Common myeloid progenitor, CD34-positive (primary cell): ENCODE measurements around the gene SRSF5.

Source experiments
- CTCF ChIA-PET: fragments of 350-600 bp; sonication (Branson Sonifier 250); formaldehyde crosslinking; loops from one replicate; lab custom pipeline; 2021; ENCODE audit warnings: antibody characterized with exemption; lab: Charles Lee
- POLR2A ChIA-PET: fragments of 350-600 bp; sonication (Branson Sonifier 250); formaldehyde crosslinking; loops from one replicate; lab custom pipeline; 2021; ENCODE audit warnings: antibody characterized with exemption; lab: Charles Lee
- DNase-seq, 3 donors: peaks; one replicate each; pipeline versions ENCODE4 v3.0.0 to v3.0.0-alpha.2; 2013
- H3K27ac ChIP-seq, 2 experiments: 1 replicate in 1 of 2; 2 replicates in 1 of 2; pipeline ENCODE4 v1.7.0; 2013; ENCODE audit warnings: inconsistent platforms in 2 of 2, low read length in 2 of 2, mild to moderate bottlenecking in 2 of 2, low read depth in 1 of 2, moderate library complexity in 1 of 2; ENCODE audit not compliant: severe bottlenecking in 2 of 2, insufficient read depth in 1 of 2, poor library complexity in 1 of 2
- H3K27me3 ChIP-seq, 5 experiments: replicated peaks in 2 of 5; 1 replicate in 3 of 5; 2 replicates in 2 of 5; pipeline versions ENCODE4 v1.6.1 to v1.7.0; 2013; ENCODE audit warnings: low read length in 4 of 5, mild to moderate bottlenecking in 2 of 5, moderate library complexity in 2 of 5, inconsistent platforms in 1 of 5; ENCODE audit not compliant: insufficient read depth in 5 of 5, control insufficient read depth in 4 of 5
- H3K36me3 ChIP-seq, 4 experiments: 1 replicate in 2 of 4; 2 replicates in 2 of 4; pipeline versions ENCODE4 v1.6.1 to v1.7.0; 2013; ENCODE audit warnings: low read length in 3 of 4, control low read depth in 1 of 4, mild to moderate bottlenecking in 1 of 4; ENCODE audit not compliant: control insufficient read depth in 4 of 4, insufficient read depth in 4 of 4
- H3K4me1 ChIP-seq, 4 experiments: 1 replicate in 3 of 4; 2 replicates in 1 of 4; pipeline versions ENCODE4 v1.6.1 to v1.7.1; 2013; ENCODE audit warnings: low read length in 3 of 4, mild to moderate bottlenecking in 3 of 4, control low read depth in 1 of 4, inconsistent platforms in 1 of 4, moderate library complexity in 1 of 4; ENCODE audit not compliant: control insufficient read depth in 4 of 4, insufficient read depth in 4 of 4; ENCODE audit errors: control extremely low read depth in 1 of 4
- H3K4me3 ChIP-seq, 7 experiments: 1 replicate in 4 of 7; 2 replicates in 3 of 7; pipeline versions ENCODE4 v1.5.1 to v1.7.0; 2013; ENCODE audit warnings: mild to moderate bottlenecking in 7 of 7, low read length in 6 of 7, moderate library complexity in 6 of 7, inconsistent platforms in 2 of 7, low read depth in 2 of 7, control low read depth in 1 of 7; ENCODE audit not compliant: insufficient read depth in 4 of 7, control insufficient read depth in 1 of 7; ENCODE audit errors: extremely low read depth in 1 of 7
- H3K9me3 ChIP-seq, 5 experiments: 1 replicate in 4 of 5; 2 replicates in 1 of 5; pipeline versions ENCODE4 v1.6.1 to v1.7.1; 2013; ENCODE audit warnings: low read length in 4 of 5, mild to moderate bottlenecking in 2 of 5, inconsistent platforms in 1 of 5, low read depth in 1 of 5, moderate library complexity in 1 of 5; ENCODE audit not compliant: control insufficient read depth in 4 of 5, insufficient read depth in 2 of 5; ENCODE audit errors: control extremely low read depth in 1 of 5
- WGBS: methylation state at CpG from one replicate; pipeline ENCODE4 v1.1.5; 2013; ENCODE audit not compliant: insufficient coverage; 5-methylcytosine and 5-hydroxymethylcytosine counted together

SRSF5 gene

DNA sequence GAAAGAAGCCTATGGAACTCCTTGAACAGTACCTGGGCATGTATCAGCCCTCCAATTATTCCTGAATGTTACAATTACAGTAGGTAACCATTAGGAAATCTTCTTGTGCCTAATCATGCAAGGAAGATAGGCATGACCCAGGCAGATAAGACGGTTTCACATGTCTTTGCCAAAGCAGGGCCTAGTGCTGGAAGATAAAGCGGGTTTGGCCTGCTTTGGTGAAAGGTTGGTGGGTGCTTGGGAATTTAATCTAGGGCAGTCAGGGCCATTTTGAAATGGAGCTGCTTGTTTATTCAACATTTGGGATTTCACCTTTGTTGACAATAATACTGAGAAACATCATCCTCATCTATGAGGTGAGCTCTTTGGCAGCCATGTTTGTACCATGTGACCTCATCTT lies 12.5 kb upstream of the SRSF5 start:
- WGBS, result 80% methylated on average over 1 of the region's 2 CpGs
- Histone ChIP-seq H3K9me3 (no peaks in the 10 kb centered on the region), H3K4me1 (peaks cover 0 to 13% (median 0%) of the 10 kb centered on the region in 4 experiments), H3K27me3 (no peaks in the 10 kb centered on the region), H3K36me3 (no peaks in the 10 kb centered on the region), H3K4me3 (no peak overlapping the region), H3K27ac (no peak overlapping the region)
- POLR2A ChIA-PET, result no interaction called here
- CTCF ChIA-PET, result interaction anchor here (1.0 to 1.9 kb wide), 2 partner anchors 12 to 148 kb away, joined by 4 to 5 read pairs; partner anchors contain the start of gene SRSF5
- DNase-seq, result no peak

DNA sequence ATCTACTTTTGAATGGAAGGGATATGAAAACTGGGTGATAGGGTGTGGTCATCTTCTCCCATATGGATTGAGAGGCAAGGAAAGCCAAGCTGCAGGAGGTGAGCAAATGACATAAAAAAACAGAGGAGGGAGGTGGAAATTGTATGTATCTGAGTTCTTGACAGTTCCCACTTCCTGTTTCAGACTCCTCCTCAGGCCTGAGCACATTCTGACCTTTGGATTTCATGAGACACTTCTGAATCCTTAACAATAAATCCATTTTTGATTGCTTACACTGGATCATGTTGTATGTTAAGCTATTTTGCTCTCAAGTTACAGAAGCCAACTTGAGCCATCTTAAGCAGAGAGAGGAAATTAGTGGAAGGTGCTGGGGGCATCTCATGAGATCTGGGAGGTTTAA lies 11.6 kb upstream of the SRSF5 start:
- ChIA-PET POLR2A (no interaction called here), CTCF (interaction anchor here (0.5 to 1.9 kb wide), 4 partner anchors 10 to 785 kb away, joined by 3 to 5 read pairs (median 4); partner anchors contain the start of gene SRSF5)
- no peak overlapping the region for H3K4me3 ChIP-seq
- H3K36me3 ChIP-seq, result no peaks in the 10 kb centered on the region
- H3K27me3 ChIP-seq, result no peaks in the 10 kb centered on the region
- no peaks in the 10 kb centered on the region for H3K9me3 ChIP-seq
- peaks cover 0 to 13% (median under 1%) of the 10 kb centered on the region in 4 experiments for H3K4me1 ChIP-seq
- no peak overlapping the region for H3K27ac ChIP-seq
- no peak for DNase-seq

DNA sequence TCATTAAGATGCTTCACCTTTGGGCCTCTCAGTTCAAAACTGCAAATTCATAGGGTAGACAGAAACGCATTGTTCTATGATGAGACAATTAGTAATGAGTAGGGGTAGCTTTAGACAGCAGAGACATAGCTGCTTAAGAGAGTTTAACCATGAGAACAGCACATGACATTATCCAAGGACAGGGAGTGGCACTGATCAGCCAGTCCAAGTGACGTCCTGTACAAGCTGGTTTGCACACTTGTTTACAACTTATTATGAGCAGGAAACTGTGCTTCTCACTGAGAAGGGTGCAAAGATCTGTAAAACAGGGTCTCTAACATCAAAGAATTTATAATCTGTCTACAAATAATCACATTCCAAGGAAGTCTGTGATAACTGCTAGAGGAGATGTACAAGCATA lies 11.2 kb upstream of the SRSF5 start:
- ChIA-PET POLR2A (no interaction called here), CTCF (interaction anchor here (0.5 to 1.3 kb wide), 2 partner anchors 10 to 785 kb away, joined by 3 read pairs; no protein-coding TSS in a partner anchor)
- no peak for DNase-seq
- Histone ChIP-seq H3K36me3 (no peaks in the 10 kb centered on the region), H3K9me3 (no peaks in the 10 kb centered on the region), H3K4me1 (peaks cover 2 to 17% (median 4%) of the 10 kb centered on the region in 4 experiments), H3K27ac (no peak overlapping the region), H3K27me3 (no peaks in the 10 kb centered on the region), H3K4me3 (no peak overlapping the region)
- WGBS, result 100% methylated on average over 2 of the region's 2 CpGs

DNA sequence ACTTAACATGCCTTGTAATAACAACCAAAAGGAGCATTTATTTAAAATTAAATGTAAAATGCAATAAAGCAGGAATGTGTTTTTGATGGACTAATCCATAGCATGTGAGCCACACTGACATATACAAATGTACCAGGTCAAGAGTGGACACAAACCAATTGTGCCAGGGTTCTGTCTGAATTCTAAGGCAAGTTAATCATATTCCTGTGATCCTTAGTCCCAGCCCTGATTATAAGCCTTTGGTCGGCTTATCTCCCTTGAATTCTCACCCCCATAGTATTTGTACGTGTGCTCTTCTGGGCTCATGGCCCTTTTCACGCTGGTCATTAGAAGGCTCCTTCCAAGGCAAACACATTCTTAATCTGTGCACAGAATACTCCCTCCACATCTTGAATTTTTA lies 10.6 kb upstream of the SRSF5 start:
- DNase-seq, result no peak
- CTCF ChIA-PET, result interaction anchor here (1.3 kb wide), 1 partner anchor 11 kb away, joined by 3 read pairs; no protein-coding TSS in a partner anchor
- Histone ChIP-seq H3K9me3 (no peaks in the 10 kb centered on the region), H3K27ac (no peak overlapping the region), H3K4me3 (no peak overlapping the region), H3K4me1 (peaks cover 4 to 22% (median 6%) of the 10 kb centered on the region in 4 experiments), H3K36me3 (no peaks in the 10 kb centered on the region), H3K27me3 (no peaks in the 10 kb centered on the region)
- POLR2A ChIA-PET, result no interaction called here
- WGBS, result 100% methylated on average over 3 of the region's 3 CpGs

DNA sequence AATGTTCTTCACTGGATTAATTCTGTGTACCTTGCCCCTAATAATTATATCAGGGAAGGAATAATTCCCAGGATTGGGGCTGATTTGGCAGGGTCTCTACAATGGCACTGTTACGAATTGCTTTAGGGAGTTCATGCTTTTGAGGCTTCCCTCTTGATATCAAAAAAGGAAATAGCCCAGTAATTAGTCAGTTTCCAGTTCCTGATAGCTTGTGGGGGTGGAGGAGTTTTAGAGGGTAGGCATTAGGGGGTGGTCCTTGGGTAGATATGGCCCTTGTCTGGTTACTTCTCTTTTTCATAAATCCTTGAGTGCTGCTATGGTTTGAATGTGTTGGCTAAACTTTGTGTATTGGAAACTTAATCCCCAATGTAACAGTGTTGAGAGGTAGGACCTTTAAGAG lies 6.1 kb upstream of the SRSF5 start:
- ChIA-PET CTCF (interaction anchor here (0.9 to 1.4 kb wide), 3 partner anchors 10 to 63 kb away, joined by 3 to 4 read pairs (median 3); no protein-coding TSS in a partner anchor), POLR2A (no interaction called here)
- Histone ChIP-seq H3K36me3 (no peaks in the 10 kb centered on the region), H3K9me3 (peaks cover 0 to 6% (median 0%) of the 10 kb centered on the region in 5 experiments), H3K27me3 (no peaks in the 10 kb centered on the region), H3K4me3 (no peak overlapping the region), H3K27ac (no peak overlapping the region), H3K4me1 (peaks cover 4 to 11% (median 8%) of the 10 kb centered on the region in 4 experiments)
- peak in 2 of 3 donors; percentile 64 to 74 for DNase-seq
- WGBS, result no CpG with 5 or more reads among the region's 1 CpG

DNA sequence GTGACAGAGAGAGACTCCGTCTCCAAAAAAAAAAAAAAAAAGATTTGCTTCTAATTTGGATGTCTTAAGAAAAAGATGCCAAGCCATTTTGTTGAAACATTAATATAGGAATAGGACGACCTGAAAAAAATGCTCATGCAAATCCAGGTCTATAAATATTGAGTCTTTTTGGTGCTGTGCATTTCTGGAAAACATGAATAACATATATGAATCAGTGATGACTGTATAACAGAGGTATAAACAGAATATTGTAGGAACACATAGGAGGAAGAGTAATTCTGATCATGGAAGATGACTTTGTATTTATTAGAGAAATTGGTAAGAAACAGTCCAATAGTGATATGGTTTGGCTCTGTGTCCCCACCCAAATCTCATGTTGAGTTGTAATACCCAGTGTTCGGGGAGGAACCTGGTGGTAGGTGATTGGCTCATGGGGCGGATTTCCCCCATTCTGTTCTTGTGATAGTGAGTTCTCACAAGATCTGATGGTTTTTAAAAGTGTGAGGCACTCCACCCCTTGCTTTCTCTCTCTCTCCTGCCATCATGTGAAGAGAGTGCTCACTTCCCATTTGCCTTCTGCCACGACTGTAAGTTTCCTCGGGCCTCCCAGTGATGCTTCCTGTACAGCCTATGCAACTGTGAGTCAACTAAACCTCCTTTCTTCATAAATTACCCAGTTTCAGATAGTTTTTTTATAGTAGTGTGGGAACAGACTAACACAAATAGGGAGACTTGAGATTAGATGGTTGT lies 3.0 kb upstream of the SRSF5 start:
- H3K9me3 ChIP-seq, result peaks cover 0 to 6% (median 0%) of the 10 kb centered on the region in 5 experiments
- peaks cover 16 to 31% (median 22%) of the 10 kb centered on the region in 4 experiments for H3K4me1 ChIP-seq
- peaks cover 8 to 11% (median 10%) of the 10 kb centered on the region in 4 experiments for H3K36me3 ChIP-seq
- H3K27me3 ChIP-seq, result no peaks in the 10 kb centered on the region
- 93% methylated on average over 2 of the region's 6 CpGs for WGBS
- CTCF ChIA-PET, result interaction anchor here (0.6 kb wide), 1 partner anchor 133 kb away, joined by 4 read pairs; no protein-coding TSS in a partner anchor
- POLR2A ChIA-PET, result no interaction called here
- H3K27ac ChIP-seq, result no peak overlapping the region
- H3K4me3 ChIP-seq, result no peak overlapping the region
- DNase-seq, result peak in 2 of 3 donors; percentile 56 to 71
